Cardiac muscle cell (in vitro differentiated cells and primary cell): ENCODE results near the gene ERCC5. TPM values are rescaled to one million over a fixed set of nuclear protein-coding genes. Genes with fewer than 3 reads are reported as not detected.

Experiments
- DNase-seq, 2 donors: peaks; one replicate each; pipeline versions ENCODE4 v3.0.0 to v3.0.0-alpha.2; 2010 to 2017; ENCODE audit warnings: low read depth in 1 of 2, low spot score in 1 of 2
- H3K27ac ChIP-seq: fragments of 200-600 bp; sonication (generic); 2 replicates; pipeline ENCODE4 v1.5.1; 2016
- H3K27me3 ChIP-seq: fragments of 200-600 bp; sonication (generic); 2 replicates; pipeline ENCODE4 v1.6.0; 2016; ENCODE audit warnings: control low read depth
- H3K36me3 ChIP-seq: fragments of 200-600 bp; sonication (generic); 2 replicates; pipeline ENCODE4 v1.5.1; 2016; ENCODE audit warnings: control low read depth
- H3K4me1 ChIP-seq: fragments of 200-600 bp; sonication (generic); 2 replicates; pipeline ENCODE4 v1.8.1; 2017; ENCODE audit warnings: low read depth, mild to moderate bottlenecking, mixed run types
- H3K4me3 ChIP-seq: fragments of 200-600 bp; sonication (generic); 2 replicates; pipeline ENCODE4 v1.5.1; 2016; ENCODE audit warnings: mild to moderate bottlenecking
- H3K9me3 ChIP-seq: fragments of 200-600 bp; sonication (generic); 2 replicates; pipeline ENCODE4 v1.5.1; 2017; ENCODE audit warnings: low read depth, mild to moderate bottlenecking, control low read depth
- CTCF ChIP-seq: IDR thresholded peaks from 2 replicates; pipeline ENCODE4 v1.5.1; 2012; ENCODE audit warnings: low read depth, mild to moderate bottlenecking, low read length
- polyA plus RNA-seq: library from polyadenylated mRNA; unstranded; fragments of >200 nt; fragmentation: Nextera tagmentation; extraction: Ambion mirVana; gene quantifications from 2 replicates; pipeline ENCODE4 v1.2.1, GENCODE V29; 2016
- total RNA-seq: library from RNA; depleted of rRNA; stranded (reverse); fragments of >200 nt; gene quantifications from 2 replicates; pipeline ENCODE4 v1.2.3, GENCODE V29; 2016

ERCC5 gene
- total and polyA plus RNA-seq, 2 experiments from 2014 or later, result 24.9 to 84.3 TPM

GRCh38 chr13:102901615-102902305 is 55.9 kb downstream of the ERCC5 start:
- no peak for DNase-seq

GRCh38 chr13:102902789-102903347 is 57.0 kb downstream of the ERCC5 start:
- Histone ChIP-seq H3K9me3 (no peaks in the 10 kb centered on the region), H3K4me3 (no peak overlapping the region), H3K27ac (peak overlapping the region; percentile 13), H3K36me3 (no peaks in the 10 kb centered on the region), H3K4me1 (peaks cover 6% of the 10 kb centered on the region), H3K27me3 (no peaks in the 10 kb centered on the region)
- no peak for TF ChIP-seq CTCF
- DNase-seq, result peak in 1 of 2 donors; percentile 53

More at GRCh38 chr13:102901615-102902305, 55.9 kb downstream of the ERCC5 start:
- Histone ChIP-seq H3K4me1 (peaks cover 7% of the 10 kb centered on the region), H3K36me3 (no peaks in the 10 kb centered on the region), H3K27ac (no peak overlapping the region), H3K9me3 (no peaks in the 10 kb centered on the region), H3K27me3 (no peaks in the 10 kb centered on the region), H3K4me3 (no peak overlapping the region)
- no peak for TF ChIP-seq CTCF

GRCh38 chr13:102903659-102904407 is 58.0 kb downstream of the ERCC5 start:
- TF ChIP-seq CTCF, result peak; percentile 50
- DNase-seq, result peak; percentile 32 to 34
- Histone ChIP-seq H3K27ac (no peak overlapping the region), H3K9me3 (no peaks in the 10 kb centered on the region), H3K4me1 (peaks cover 4% of the 10 kb centered on the region), H3K4me3 (no peak overlapping the region), H3K27me3 (no peaks in the 10 kb centered on the region), H3K36me3 (no peaks in the 10 kb centered on the region)

- Histone ChIP-seq H3K36me3 (no peaks in the 10 kb centered on the region), H3K9me3 (no peaks in the 10 kb centered on the region), H3K4me3 (no peak overlapping the region), H3K4me1 (peaks cover 4% of the 10 kb centered on the region), H3K27me3 (no peaks in the 10 kb centered on the region), H3K27ac (no peak overlapping the region)
- no peak for DNase-seq
- no peak for TF ChIP-seq CTCF
Measured at GRCh38 chr13:102904408-102904862, 58.6 kb downstream of the ERCC5 start.

GRCh38 chr13:102905905-102906771 is 60.3 kb downstream of the ERCC5 start:
- no peak for DNase-seq
- H3K4me1 ChIP-seq, result peaks cover 4% of the 10 kb centered on the region
- H3K36me3 ChIP-seq, result no peaks in the 10 kb centered on the region
- TF ChIP-seq CTCF, result no peak
- H3K9me3 ChIP-seq, result no peaks in the 10 kb centered on the region
- no peak overlapping the region for H3K4me3 ChIP-seq
- H3K27ac ChIP-seq, result no peak overlapping the region
- no peaks in the 10 kb centered on the region for H3K27me3 ChIP-seq
